K562 (cell line): ENCODE results near the gene ADSS2. TPM values are rescaled to one million over a fixed set of nuclear protein-coding genes. Genes with fewer than 3 reads are reported as not detected.

ENCODE experiments used
- ARID1B ChIP-seq: fragments of 450-650 bp; IDR thresholded peaks from 2 replicates; pipeline ENCODE4 v1.6.1; 2016; ENCODE audit warnings: antibody characterized with exemption, mild to moderate bottlenecking, inconsistent platforms
- BCOR ChIP-seq: fragments of 450-650 bp; IDR thresholded peaks from 2 replicates; pipeline ENCODE4 v1.6.1; 2016
- CCNT2 ChIP-seq: IDR thresholded peaks from 2 replicates; pipeline ENCODE4 v1.6.1; 2011; ENCODE audit warnings: borderline replicate concordance, low read depth, mild to moderate bottlenecking, moderate library complexity, mixed read lengths, low read length; ENCODE audit not compliant: insufficient read length; ENCODE audit errors: extremely low read depth
- COPS2 ChIP-seq: fragments of 450-650 bp; conservative IDR thresholded peaks from 2 replicates; pipeline ENCODE4 v1.6.1; 2016; ENCODE audit warnings: mild to moderate bottlenecking, moderate library complexity
- DPF2 ChIP-seq: fragments of 450-650 bp; IDR thresholded peaks from 2 replicates; pipeline ENCODE4 v1.6.1; 2016
- KLF6 ChIP-seq: fragments of 250-450 bp; sonication (Bioruptor Pico); IDR thresholded peaks from 2 replicates; pipeline ENCODE4 v1.4.0; 2020; ENCODE audit warnings: mild to moderate bottlenecking, moderate library complexity, borderline replicate concordance
- MEIS2 ChIP-seq: fragments of 450-650 bp; IDR thresholded peaks from 2 replicates; pipeline ENCODE4 v1.6.1; 2014; ENCODE audit warnings: mild to moderate bottlenecking; ENCODE audit not compliant: partially characterized antibody
- POLR3G ChIP-seq: IDR thresholded peaks from 2 replicates; pipeline ENCODE4 v1.6.1; 2011; ENCODE audit not compliant: insufficient read length, insufficient replicate concordance; ENCODE audit errors: extremely low read depth
- TCF7L2 ChIP-seq: fragments of 150-350 bp; IDR thresholded peaks from 2 replicates; pipeline ENCODE4 v1.6.1; 2016; ENCODE audit warnings: low read depth, mild to moderate bottlenecking, low read length, moderate library complexity
- TEAD1 ChIP-seq, 2 experiments: fragments of 450-650 bp in 1 of 2; sonication (generic) in 1 of 2; formaldehyde crosslinking; IDR thresholded peaks; 2 replicates each; pipeline versions ENCODE4 v1.4.0 to v1.8.0; 2020 to 2022; ENCODE audit warnings: mild to moderate bottlenecking in 2 of 2, missing genetic modification reagents in 1 of 2
- USF1 ChIP-seq: sonication (generic); formaldehyde crosslinking; IDR thresholded peaks from 2 replicates; pipeline ENCODE4 v1.9.0; 2022; ENCODE audit warnings: mild to moderate bottlenecking, missing genetic modification reagents
- ZNF121 ChIP-seq: sonication (generic); formaldehyde crosslinking; conservative IDR thresholded peaks from 2 replicates; pipeline ENCODE4 v1.8.0; 2022; ENCODE audit warnings: missing genetic modification reagents
- ZNF785 ChIP-seq: fragments of 250-450 bp; sonication (Bioruptor Pico); IDR thresholded peaks from 2 replicates; pipeline ENCODE4 v1.4.0; 2020; ENCODE audit warnings: mild to moderate bottlenecking
- polyA plus RNA-seq, 8 experiments: library from polyadenylated mRNA; depleted of rRNA in 4 of 8; stranded (reverse) in 5 of 8; unstranded in 3 of 8; fragments of >200 nt; fragmentation: Nextera tagmentation in 2 of 8; fragmentation: Illumina TruSeq in 1 of 8; extraction: Ambion mirVana in 2 of 8; extraction: Trizol in 1 of 8; gene quantifications; 2 replicates each; pipeline versions ENCODE4 v1.2.1 to v1.2.3, GENCODE V29; 2011 to 2014; ENCODE audit warnings: inconsistent platforms in 1 of 8, missing spikeins in 1 of 8
- total RNA-seq, 7 experiments: library from RNA; depleted of rRNA in 6 of 7; stranded (reverse); fragments of >200 nt in 6 of 7; fragmentation: Illumina TruSeq in 2 of 7; extraction: Trizol in 2 of 7; gene quantifications; 2 replicates each; pipeline versions ENCODE4 v1.2.1 to v1.2.3, GENCODE V29; 2011 to 2021; ENCODE audit warnings: low replicate concordance in 1 of 7
- TF ChIP-seq, protein P1 (sequence below): IDR thresholded peaks from 2 replicates; pipeline ENCODE4 v1.6.1; 2014; ENCODE audit warnings: antibody characterized with exemption
- TF ChIP-seq, protein P2 (sequence below): fragments of 250-450 bp; sonication (Bioruptor Pico); IDR thresholded peaks from 2 replicates; pipeline ENCODE4 v1.4.0; 2020
- TF ChIP-seq, protein P3 (sequence below): fragments of 250-450 bp; sonication (Bioruptor Pico); IDR thresholded peaks from 2 replicates; pipeline ENCODE4 v1.8.0; 2022; ENCODE audit warnings: moderate library complexity, mild to moderate bottlenecking, inconsistent platforms
- TF ChIP-seq, protein P4 (sequence below), 3 experiments: IDR thresholded peaks in 2 of 3; conservative IDR thresholded peaks in 1 of 3; 2 replicates each; pipeline ENCODE4 v1.5.1; 2011 to 2012; ENCODE audit warnings: low read length in 3 of 3, mild to moderate bottlenecking in 3 of 3, control low read depth in 2 of 3, improper control_type of control experiment in 1 of 3, inconsistent platforms in 1 of 3, low read depth in 1 of 3, mixed read lengths in 1 of 3, moderate library complexity in 1 of 3; ENCODE audit not compliant: insufficient read depth in 2 of 3

The ADSS2 gene
- total and polyA plus RNA-seq, 9 of the 15 experiments (the other 6 are each of a cell fraction or from before 2014, with no cell fraction given) = 8.8 to 63.8 (median 59.4) TPM

DNA sequence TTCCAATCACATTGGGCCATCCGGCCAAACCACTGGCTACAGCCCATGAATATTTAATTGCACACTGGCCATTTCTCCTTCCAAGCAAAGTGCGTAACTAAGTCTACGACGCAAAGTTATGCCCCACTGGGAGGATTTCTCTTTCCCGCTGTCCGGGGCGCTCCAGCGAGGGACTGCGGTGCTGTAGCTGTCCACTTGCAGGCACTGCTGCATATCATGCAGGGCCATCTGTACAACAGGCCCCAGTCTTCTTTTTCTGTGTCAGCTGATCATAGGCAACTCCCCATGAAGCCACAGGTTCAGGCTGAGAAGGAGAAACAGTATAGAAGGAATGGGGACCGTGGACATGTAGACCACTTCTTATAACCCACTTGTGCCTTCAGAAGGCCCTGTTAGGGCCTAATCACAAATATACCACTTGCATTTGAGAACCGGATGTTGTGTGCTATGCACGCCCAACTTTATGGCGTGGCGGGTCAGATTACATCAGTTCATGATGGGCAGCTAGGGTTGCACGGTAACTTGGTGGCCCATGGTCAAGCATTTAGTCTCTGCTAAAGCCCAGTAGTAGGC lies 58.0 kb downstream of the ADSS2 start (continued):
- TF ChIP-seq, protein P1, sequence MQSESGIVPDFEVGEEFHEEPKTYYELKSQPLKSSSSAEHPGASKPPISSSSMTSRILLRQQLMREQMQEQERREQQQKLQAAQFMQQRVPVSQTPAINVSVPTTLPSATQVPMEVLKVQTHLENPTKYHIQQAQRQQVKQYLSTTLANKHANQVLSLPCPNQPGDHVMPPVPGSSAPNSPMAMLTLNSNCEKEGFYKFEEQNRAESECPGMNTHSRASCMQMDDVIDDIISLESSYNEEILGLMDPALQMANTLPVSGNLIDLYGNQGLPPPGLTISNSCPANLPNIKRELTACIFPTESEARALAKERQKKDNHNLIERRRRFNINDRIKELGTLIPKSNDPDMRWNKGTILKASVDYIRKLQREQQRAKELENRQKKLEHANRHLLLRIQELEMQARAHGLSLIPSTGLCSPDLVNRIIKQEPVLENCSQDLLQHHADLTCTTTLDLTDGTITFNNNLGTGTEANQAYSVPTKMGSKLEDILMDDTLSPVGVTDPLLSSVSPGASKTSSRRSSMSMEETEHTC = 0 out of 2 replicates have a peak, but pooled peaks have one; percentile 77
- TF ChIP-seq KLF6 (peak; percentile 57; the same call in 1 of the 2 replicates), TEAD1 (CRISPR knock-in tag; IDR thresholded peaks at IDR 0.05) (peak in 1 of 2 experiments; percentile 81; a peak in 2 of 4 replicates), POLR3G (no peak), DPF2 (peak; percentile 92), TCF7L2 (no peak), BCOR (peak; percentile 59; the same call in 1 of the 2 replicates), ZNF121 (CRISPR knock-in tag) (no peak), COPS2 (no peak), ZNF785 (CRISPR knock-in tag) (peak; percentile 82), CCNT2 (peak; percentile 17), MEIS2 (peak; percentile 37), ARID1B (peak; percentile 90), USF1 (CRISPR knock-in tag) (peak; percentile 83)
- TF ChIP-seq, protein P2, sequence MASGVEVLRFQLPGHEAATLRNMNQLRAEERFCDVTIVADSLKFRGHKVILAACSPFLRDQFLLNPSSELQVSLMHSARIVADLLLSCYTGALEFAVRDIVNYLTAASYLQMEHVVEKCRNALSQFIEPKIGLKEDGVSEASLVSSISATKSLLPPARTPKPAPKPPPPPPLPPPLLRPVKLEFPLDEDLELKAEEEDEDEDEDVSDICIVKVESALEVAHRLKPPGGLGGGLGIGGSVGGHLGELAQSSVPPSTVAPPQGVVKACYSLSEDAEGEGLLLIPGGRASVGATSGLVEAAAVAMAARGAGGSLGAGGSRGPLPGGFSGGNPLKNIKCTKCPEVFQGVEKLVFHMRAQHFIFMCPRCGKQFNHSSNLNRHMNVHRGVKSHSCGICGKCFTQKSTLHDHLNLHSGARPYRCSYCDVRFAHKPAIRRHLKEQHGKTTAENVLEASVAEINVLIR (CRISPR knock-in tag) = peak; percentile 51; the same call in 1 of the 2 replicates
- TF ChIP-seq, protein P3, sequence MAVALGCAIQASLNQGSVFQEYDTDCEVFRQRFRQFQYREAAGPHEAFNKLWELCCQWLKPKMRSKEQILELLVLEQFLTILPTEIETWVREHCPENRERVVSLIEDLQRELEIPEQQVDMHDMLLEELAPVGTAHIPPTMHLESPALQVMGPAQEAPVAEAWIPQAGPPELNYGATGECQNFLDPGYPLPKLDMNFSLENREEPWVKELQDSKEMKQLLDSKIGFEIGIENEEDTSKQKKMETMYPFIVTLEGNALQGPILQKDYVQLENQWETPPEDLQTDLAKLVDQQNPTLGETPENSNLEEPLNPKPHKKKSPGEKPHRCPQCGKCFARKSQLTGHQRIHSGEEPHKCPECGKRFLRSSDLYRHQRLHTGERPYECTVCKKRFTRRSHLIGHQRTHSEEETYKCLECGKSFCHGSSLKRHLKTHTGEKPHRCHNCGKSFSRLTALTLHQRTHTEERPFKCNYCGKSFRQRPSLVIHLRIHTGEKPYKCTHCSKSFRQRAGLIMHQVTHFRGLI (CRISPR knock-in tag) = 0 out of 2 replicates have a peak, but pooled peaks have one; percentile 62
- TF ChIP-seq, protein P4, sequence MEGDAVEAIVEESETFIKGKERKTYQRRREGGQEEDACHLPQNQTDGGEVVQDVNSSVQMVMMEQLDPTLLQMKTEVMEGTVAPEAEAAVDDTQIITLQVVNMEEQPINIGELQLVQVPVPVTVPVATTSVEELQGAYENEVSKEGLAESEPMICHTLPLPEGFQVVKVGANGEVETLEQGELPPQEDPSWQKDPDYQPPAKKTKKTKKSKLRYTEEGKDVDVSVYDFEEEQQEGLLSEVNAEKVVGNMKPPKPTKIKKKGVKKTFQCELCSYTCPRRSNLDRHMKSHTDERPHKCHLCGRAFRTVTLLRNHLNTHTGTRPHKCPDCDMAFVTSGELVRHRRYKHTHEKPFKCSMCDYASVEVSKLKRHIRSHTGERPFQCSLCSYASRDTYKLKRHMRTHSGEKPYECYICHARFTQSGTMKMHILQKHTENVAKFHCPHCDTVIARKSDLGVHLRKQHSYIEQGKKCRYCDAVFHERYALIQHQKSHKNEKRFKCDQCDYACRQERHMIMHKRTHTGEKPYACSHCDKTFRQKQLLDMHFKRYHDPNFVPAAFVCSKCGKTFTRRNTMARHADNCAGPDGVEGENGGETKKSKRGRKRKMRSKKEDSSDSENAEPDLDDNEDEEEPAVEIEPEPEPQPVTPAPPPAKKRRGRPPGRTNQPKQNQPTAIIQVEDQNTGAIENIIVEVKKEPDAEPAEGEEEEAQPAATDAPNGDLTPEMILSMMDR (IDR thresholded peaks at IDR 0.05 in 2 of 3, conservative IDR thresholded peaks at IDR 0.05 in 1 of 3; ENCODE audit: insufficient read depth in 2 of 3, low read depth in 1 of 3, low read length in 3 of 3) = peak; percentile 64 to 72 (median 69)
